ENCODE results near the gene DDIT4.

DNA sequence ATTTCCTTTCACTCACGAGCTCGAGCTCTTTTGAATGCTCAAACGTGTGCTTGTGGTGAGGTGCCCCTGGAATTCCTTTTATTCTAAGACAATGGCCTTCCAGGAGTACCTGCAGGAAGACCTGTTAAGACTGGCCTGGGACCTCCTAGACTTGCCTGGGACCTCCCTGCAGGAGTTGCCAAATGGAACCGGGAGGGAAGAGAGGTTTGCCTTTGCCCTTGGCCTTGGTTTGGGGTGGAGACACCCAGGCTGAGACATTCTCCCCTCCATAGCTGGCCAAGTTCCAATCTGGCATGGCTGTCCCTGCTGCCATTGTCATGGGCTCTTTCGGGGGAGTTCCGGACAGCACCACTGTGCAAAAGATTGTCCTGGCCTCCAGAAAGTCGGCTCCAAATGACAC, 41.3 kb downstream of the DDIT4 start:
- TF ChIP-seq EZH2 (IDR thresholded peaks at IDR 0.05; ENCODE audit: insufficient read depth, poor library complexity, severe bottlenecking) (no peak), EZH2phosphoT487 (IDR thresholded peaks at IDR 0.05; ENCODE audit: insufficient read depth, low read depth) (no peak)
